GM19397 (cell line): ENCODE measurements around the gene RPL18.
A peak's percentile ranks its signal among the peaks of the same experiment; 100 is the strongest.

Experiments used
- ATAC-seq: cut with Tn5 transposase; IDR thresholded peaks from one replicate; pipeline ENCODE4 v1.9.1; 2021; ENCODE audit warnings: mild to moderate bottlenecking, moderate library complexity; ENCODE audit not compliant: unreplicated experiment

The RPL18 gene

GRCh38 chr19:48630296-48631063 is 11.5 kb upstream of the RPL18 start:
- no peak for ATAC-seq

DNA sequence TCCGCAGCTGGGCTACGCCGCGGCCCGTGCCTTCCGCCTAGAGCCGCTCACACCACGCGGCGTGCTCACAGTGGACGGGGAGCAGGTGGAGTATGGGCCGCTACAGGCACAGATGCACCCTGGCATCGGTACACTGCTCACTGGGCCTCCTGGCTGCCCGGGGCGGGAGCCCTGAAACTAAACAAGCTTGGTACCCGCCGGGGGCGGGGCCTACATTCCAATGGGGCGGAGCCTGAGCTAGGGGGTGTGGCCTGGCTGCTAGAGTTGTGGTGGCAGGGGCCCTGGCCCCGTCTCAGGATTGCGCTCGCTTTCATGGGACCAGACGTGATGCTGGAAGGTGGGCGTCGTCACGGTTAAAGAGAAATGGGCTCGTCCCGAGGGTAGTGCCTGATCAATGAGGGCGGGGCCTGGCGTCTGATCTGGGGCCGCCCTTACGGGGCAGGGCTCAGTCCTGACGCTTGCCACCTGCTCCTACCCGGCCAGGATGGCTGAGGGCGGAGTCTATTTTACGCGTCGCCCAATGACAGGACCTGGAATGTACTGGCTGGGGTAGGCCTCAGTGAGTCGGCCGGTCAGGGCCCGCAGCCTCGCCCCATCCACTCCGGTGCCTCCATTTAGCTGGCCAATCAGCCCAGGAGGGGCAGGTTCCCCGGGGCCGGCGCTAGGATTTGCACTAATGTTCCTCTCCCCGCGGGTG is 10.8 kb upstream of the RPL18 start:
- ATAC-seq: no peak

GRCh38 chr19:48629297-48629598 is 10.3 kb upstream of the RPL18 start:
- no peak for ATAC-seq

DNA sequence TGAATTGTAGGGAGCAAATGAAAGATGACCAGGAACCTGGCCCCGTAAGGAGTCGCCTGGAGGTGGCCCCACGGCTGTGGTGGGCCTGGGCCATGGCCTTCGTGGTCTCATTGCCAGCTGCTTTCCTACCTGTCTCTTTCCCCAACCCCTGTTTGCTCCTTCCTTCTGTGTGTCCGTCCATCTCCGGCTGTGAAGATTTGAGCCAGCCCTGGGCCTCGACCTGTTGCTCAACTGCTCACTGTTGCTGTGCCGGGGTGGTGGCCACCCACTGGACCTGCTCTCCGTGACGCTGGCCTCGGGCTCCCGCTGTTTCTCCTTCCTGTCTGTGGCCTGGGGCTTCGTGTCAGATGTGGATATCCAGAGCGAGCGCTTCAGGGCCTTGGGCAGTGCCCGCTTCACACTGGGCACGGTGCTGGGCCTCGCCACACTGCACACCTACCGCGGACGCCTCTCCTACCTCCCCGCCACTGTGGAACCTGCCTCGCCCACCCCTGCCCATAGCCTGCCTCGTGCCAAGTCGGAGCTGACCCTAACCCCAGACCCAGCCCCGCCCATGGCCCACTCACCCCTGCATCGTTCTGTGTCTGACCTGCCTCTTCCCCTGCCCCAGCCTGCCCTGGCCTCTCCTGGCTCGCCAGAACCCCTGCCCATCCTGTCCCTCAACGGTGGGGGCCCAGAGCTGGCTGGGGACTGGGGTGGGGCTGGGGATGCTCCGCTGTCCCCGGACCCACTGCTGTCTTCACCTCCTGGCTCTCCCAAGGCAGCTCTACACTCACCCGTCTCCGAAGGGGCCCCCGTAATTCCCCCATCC is 9.7 kb upstream of the RPL18 start:
- ATAC-seq: no peak

GRCh38 chr19:48627865-48628314 is 8.9 kb upstream of the RPL18 start:
- no peak for ATAC-seq

DNA sequence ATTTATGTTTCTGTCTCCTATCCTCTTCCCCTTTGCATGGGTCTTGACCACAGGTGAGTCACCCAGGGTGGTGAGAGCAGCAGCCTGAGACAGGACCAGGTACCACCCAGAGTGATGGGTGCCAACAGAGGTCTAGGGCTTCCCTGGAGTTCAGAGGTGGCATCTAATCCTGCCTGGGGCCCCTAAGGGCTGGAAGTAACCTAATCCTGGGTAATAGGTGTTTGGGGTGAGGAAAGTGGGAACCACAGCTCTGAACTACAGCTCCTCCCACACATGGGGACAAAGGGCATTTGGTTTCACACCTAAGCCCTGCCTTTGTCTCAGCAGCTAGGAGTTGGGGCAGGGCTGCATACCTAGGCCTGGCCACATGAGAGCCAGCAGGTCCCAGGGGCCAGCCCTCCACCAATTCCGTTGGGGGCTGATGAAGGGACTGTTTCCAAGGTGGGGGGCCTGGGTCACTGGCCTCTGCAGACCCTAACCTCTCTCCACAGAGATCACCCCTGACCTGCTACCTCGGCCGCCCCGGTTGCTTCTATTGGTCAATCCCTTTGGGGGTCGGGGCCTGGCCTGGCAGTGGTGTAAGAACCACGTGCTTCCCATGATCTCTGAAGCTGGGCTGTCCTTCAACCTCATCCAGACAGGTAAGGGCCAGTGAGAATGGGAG is 8.4 kb upstream of the RPL18 start:
- ATAC-seq: no peak

- ATAC-seq: no peak
Observed at GRCh38 chr19:48625891-48626327, 6.9 kb upstream of the RPL18 start.

GRCh38 chr19:48624791-48625723 is 6.1 kb upstream of the RPL18 start:
- no peak for ATAC-seq

GRCh38 chr19:48624067-48624594 is 5.2 kb upstream of the RPL18 start:
- peak; percentile 56 for ATAC-seq

GRCh38 chr19:48623556-48624066 is 4.6 kb upstream of the RPL18 start:
- no peak for ATAC-seq

GRCh38 chr19:48619692-48620585 is 961 bp upstream of the RPL18 start:
- ATAC-seq: no peak

GRCh38 chr19:48618278-48618915 is 581 bp downstream of the RPL18 start:
- no peak for ATAC-seq

DNA sequence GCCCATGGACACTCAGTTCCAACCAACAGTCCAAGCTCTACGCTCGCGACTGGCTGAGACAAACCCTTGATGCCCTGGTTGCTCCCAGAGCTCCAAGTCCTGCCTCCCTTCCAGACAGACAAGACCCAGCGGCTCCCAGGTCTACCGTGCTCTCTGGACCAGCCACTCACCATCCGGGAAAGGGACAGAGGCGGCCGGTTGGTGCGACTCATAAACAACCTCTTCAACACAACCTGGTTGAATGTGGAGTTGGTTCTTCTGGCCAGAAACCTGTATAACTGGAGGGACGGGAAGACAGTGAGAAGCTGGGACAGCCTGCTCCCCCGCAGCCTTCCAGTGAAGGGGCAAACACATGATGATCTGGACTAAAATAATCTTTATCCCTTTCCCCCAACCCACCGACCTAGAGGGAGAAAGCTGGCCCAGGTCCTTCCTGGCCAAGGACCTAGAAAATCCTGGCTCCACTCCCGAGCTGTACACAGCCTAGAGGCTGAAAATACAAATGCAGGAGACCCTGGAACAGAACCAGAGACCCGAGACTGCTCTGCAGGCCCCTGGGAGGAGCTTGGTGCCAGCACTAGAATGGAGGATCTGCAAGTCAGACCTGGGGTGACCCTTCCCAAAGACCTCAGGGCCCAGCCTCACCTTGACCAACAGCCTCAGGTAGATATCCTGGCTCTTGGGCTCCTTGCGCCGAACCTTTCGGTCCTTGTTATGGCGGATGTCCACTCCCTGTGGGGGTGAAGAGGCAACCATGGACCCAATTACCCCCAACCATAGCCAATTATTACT is 1.6 kb downstream of the RPL18 start:
- no peak for ATAC-seq

GRCh38 chr19:48616491-48617056 is 2.4 kb downstream of the RPL18 start:
- ATAC-seq: no peak

DNA sequence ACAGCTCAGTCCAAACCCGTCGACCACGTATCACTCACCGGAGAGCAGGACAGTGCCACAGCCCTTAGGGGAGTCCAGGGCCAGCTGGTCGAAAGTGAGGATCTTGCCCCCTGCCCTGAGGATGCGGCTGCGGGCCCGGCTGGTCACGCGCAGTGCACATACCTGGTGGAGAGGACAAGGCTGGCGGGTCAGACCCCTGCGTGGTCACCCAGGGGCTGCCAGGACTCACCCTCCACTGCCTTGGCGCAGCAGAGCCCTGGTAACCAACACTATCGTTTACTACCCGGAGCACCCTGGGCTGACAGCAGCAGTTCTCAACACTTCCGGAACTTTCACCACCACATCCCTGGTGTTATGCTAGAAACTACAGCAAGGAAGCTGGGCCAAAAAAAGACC is 2.9 kb downstream of the RPL18 start:
- ATAC-seq: no peak

- no peak for ATAC-seq
Observed at GRCh38 chr19:48615231-48616040, 3.5 kb downstream of the RPL18 start.
